Psoas muscle (tissue), 8 donors: ENCODE data around the gene ANKRD6. TPM values are rescaled to one million over a fixed set of nuclear protein-coding genes. Genes with fewer than 3 reads are reported as not detected.

Source experiments
- ATAC-seq, 4 donors: fragments of 200-7000 bp; cut with Tn5 transposase; one replicate each; pipeline ENCODE4 v1.9.1; 2020; ENCODE audit warnings: moderate library complexity in 3 of 4, mild to moderate bottlenecking in 2 of 4
- DNase-seq, 2 donors: peaks; one replicate each; pipeline ENCODE4 v3.0.0-alpha.2; 2020
- H3K27ac ChIP-seq: fragments of 200-600 bp; one replicate; pipeline ENCODE4 v1.8.0; 2022
- H3K27me3 ChIP-seq, 3 donors: fragments of 200-600 bp in 1 of 3; one replicate each; pipeline versions ENCODE4 v1.6.1 to v1.8.0; 2013 to 2022; ENCODE audit warnings: low read length in 2 of 3, mild to moderate bottlenecking in 2 of 3, moderate library complexity in 1 of 3; ENCODE audit not compliant: insufficient read depth in 3 of 3
- H3K36me3 ChIP-seq, 2 donors: fragments of 200-600 bp in 1 of 2; one replicate each; pipeline versions ENCODE4 v1.6.1 to v1.8.0; 2013 to 2022; ENCODE audit warnings: low read depth in 1 of 2, mild to moderate bottlenecking in 1 of 2, moderate library complexity in 1 of 2; ENCODE audit not compliant: insufficient read depth in 1 of 2
- H3K4me1 ChIP-seq: fragments of 200-600 bp; one replicate; pipeline ENCODE4 v1.8.0; 2022
- H3K4me3 ChIP-seq: fragments of 200-600 bp; one replicate; pipeline ENCODE4 v1.8.0; 2022; ENCODE audit warnings: mild to moderate bottlenecking
- H3K9me3 ChIP-seq: fragments of 200-600 bp; one replicate; pipeline ENCODE4 v1.8.0; 2022
- WGBS, 3 donors: extraction: QIAGEN DNeasy Blood & Tissue Kit; methylation state at CpG; one replicate each; pipeline versions ENCODE4 v1.1.6 to v1.1.7; 2013; 5-methylcytosine and 5-hydroxymethylcytosine counted together
- intact Hi-C, 2 donors: fragments of 100-400 bp; cut with DNase I; formaldehyde crosslinking; loops; one replicate each; pipeline versions ENCODE4 v1.11.0 to v1.14.2; 2022
- polyA plus RNA-seq, 3 donors: library from polyadenylated mRNA; stranded (reverse); fragments of 200-250 nt; gene quantifications; one replicate each; pipeline ENCODE4 v1.2.3, GENCODE V29; 2013
- total RNA-seq, 4 donors: library from RNA; stranded (reverse); fragmentation: NEBNext Ultra II Directional in 2 of 4; extraction: Animal tissue kit (Norgen Biotek cat#: 25700) in 2 of 4; gene quantifications; one replicate each; pipeline versions ENCODE4 v1.2.1 to v1.2.4, GENCODE V29; 2021 to 2023
- TF ChIP-seq, protein P1 (sequence below): fragments of 200-600 bp; IDR thresholded peaks from one replicate; pipeline ENCODE4 v1.8.0; 2022; ENCODE audit warnings: antibody characterized with exemption
- donor health status: healthy with polysubstance abuse.
- donor health status: DM: no; HTN: no; CAD: no; lungs with moderate emphysema.
- donor health status: Bipolar disorder and iron deficiency.
- donor health status: healthy.
- donor health status: DM: yes; HTN: yes; CAD: no.
- donor health status: DM: no; HTN: no; CAD: no.
- donor health status: DM: no; HTN: no; CAD: no.
- donor health status: DM: yes; HTN: yes; CAD: no.

ANKRD6 gene
- total and polyA plus RNA-seq, 7 donors = 1.2 to 9.0 (median 2.4) TPM

DNA sequence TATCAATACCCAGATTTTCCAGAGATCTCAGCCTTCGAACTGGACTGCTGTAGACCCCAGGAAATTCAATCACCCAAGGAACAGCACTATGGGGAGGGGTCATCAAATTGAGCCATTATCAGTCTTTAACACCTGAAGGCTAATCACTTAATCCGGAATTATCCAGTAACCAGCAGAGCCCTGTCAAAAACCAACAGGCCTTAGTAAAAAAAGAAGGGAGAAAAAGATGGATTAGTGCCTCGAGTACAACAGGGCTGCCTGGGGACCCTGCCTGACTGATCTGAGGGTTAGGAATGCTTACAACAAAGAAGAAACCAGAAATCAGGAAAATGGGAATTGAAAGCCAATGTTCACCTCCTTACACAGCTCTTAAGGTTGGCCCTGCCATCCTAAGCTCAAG lies 28.4 kb upstream of the ANKRD6 start:
- 54 to 66% (median 58%) methylated on average over 3 of the region's 3 CpGs for WGBS, 3 donors
- Histone ChIP-seq H3K9me3 (no peaks in the 10 kb centered on the region), H3K4me1 (peaks cover 53% of the 10 kb centered on the region), H3K4me3 (no peak overlapping the region), H3K27ac (peak overlapping the region; percentile 54), H3K36me3 (no peaks in the 10 kb centered on the region), H3K27me3 (no peaks in the 10 kb centered on the region)
- intact Hi-C loops = no loop called here
- ATAC-seq (no peak), DNase-seq (no peak)
- TF ChIP-seq, protein P1, sequence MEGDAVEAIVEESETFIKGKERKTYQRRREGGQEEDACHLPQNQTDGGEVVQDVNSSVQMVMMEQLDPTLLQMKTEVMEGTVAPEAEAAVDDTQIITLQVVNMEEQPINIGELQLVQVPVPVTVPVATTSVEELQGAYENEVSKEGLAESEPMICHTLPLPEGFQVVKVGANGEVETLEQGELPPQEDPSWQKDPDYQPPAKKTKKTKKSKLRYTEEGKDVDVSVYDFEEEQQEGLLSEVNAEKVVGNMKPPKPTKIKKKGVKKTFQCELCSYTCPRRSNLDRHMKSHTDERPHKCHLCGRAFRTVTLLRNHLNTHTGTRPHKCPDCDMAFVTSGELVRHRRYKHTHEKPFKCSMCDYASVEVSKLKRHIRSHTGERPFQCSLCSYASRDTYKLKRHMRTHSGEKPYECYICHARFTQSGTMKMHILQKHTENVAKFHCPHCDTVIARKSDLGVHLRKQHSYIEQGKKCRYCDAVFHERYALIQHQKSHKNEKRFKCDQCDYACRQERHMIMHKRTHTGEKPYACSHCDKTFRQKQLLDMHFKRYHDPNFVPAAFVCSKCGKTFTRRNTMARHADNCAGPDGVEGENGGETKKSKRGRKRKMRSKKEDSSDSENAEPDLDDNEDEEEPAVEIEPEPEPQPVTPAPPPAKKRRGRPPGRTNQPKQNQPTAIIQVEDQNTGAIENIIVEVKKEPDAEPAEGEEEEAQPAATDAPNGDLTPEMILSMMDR = no peak

- ATAC-seq (peak in 3 of 4 donors; percentile 12 to 14 (median 13)), DNase-seq (no peak)
- TF ChIP-seq, protein P1 = no peak
- 28 to 50% (median 33%) methylated on average over 10 of the region's 10 CpGs for WGBS, 3 donors
- no peaks in the 10 kb centered on the region for H3K27me3 ChIP-seq
- peaks cover 56% of the 10 kb centered on the region for H3K4me1 ChIP-seq
- no peaks in the 10 kb centered on the region for H3K36me3 ChIP-seq
- no peaks in the 10 kb centered on the region for H3K9me3 ChIP-seq
- peak overlapping the region; percentile 99 for H3K27ac ChIP-seq
- intact Hi-C loops = loop anchor here in 1 of 2 donors (5.0 kb wide), 1 partner anchor 34 kb away; no protein-coding TSS in a partner anchor
- H3K4me3 ChIP-seq = peak overlapping the region; percentile 41
Measured at GRCh38 chr6:89406141-89406540, 26.8 kb upstream of the ANKRD6 start.

GRCh38 chr6:89409461-89410035 lies 23.4 kb upstream of the ANKRD6 start:
- Histone ChIP-seq H3K27ac (peak overlapping the region; percentile 99), H3K27me3 (no peaks in the 10 kb centered on the region), H3K4me1 (peaks cover 48% of the 10 kb centered on the region), H3K9me3 (no peaks in the 10 kb centered on the region), H3K4me3 (peak overlapping the region; percentile 90), H3K36me3 (no peaks in the 10 kb centered on the region)
- WGBS, 3 donors = 30 to 50% (median 32%) methylated on average over 7 of the region's 7 CpGs
- DNase-seq (no peak), ATAC-seq (no peak)
- intact Hi-C loops = loop anchor here (2.0 to 5.0 kb wide), 2 partner anchors 23 to 37 kb away; no protein-coding TSS in a partner anchor
- TF ChIP-seq, protein P1 = no peak

DNA sequence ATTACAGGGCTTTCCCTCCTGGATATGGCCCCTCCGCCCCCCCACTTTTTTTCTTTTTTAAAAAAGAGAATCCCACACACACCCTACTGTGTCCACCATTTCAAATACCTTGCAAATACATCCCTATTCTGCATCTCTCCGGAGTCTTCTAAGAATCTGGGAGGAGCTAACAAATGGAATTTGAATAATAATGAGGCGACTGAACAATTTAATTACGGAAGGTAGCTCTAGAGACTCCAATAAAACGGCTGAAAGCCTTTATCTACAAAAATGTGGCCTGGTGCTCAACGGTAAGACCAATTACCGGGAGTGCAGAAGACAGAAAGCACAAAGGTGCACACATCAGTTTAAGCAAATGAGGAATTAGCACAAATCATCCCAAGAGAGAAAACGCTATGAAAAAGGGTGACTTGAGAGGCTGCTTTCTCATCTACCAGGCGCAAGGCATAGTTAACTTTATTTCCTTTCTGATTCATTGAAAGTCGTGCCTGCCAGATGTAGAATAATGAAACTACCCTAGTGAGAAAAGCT lies 22.7 kb upstream of the ANKRD6 start:
- 34 to 55% (median 35%) methylated on average over 10 of the region's 10 CpGs for WGBS, 3 donors
- Histone ChIP-seq H3K36me3 (no peaks in the 10 kb centered on the region), H3K4me3 (peak overlapping the region; percentile 90), H3K4me1 (peaks cover 45% of the 10 kb centered on the region), H3K27ac (peak overlapping the region; percentile 99), H3K9me3 (no peaks in the 10 kb centered on the region), H3K27me3 (no peaks in the 10 kb centered on the region)
- ATAC-seq (no peak), DNase-seq (no peak)
- TF ChIP-seq, protein P1 = no peak
- intact Hi-C loops = loop anchor here in 1 of 2 donors (5.0 kb wide), 1 partner anchor 38 kb away; no protein-coding TSS in a partner anchor
